Transverse colon (tissue), 3 donors: ENCODE results near the gene CACNA1I.

Experiments
- CTCF ChIP-seq, 5 experiments: fragments of 200-600 bp in 3 of 5; fragments of 450-650 bp in 2 of 5; sonication (generic) in 3 of 5; IDR thresholded peaks; 1 replicate in 2 of 5; 2 replicates in 3 of 5; pipeline ENCODE4 v1.5.1; 2016 to 2017; ENCODE audit warnings: antibody characterized with exemption in 5 of 5, inconsistent platforms in 3 of 5, mild to moderate bottlenecking in 2 of 5, moderate library complexity in 1 of 5
- EP300 ChIP-seq: sonication (generic); formaldehyde crosslinking; IDR thresholded peaks from one replicate; pipeline ENCODE4 v1.6.1; 2017; ENCODE audit warnings: antibody characterized with exemption, low read depth
- POLR2A ChIP-seq: fragments of 450-650 bp; IDR thresholded peaks from one replicate; pipeline ENCODE4 v1.6.1; 2016; ENCODE audit warnings: antibody characterized with exemption, mild to moderate bottlenecking, moderate library complexity

DNA sequence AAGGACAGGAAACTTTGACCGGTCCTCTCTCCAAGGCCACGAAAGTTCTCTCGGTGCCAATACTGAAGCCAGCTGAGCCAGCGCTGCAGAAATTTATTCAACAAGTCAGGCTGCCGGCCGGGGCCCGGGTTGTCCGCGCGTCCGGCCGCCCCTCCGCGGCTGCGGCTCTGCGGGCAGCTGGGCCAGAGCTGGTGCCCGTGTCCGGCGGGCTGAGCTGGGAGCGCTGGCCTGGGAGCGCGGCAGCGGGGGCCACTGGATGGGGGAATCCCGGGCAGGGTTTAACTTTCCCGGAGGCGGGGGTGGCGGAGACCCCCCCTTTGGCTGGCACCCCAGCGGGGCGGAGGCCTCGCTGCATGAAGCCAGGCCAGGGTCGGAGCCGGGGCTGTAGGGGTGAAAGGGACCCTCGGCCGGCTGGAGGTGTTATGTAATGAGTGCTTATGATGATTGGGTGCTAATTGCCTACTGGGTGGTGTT lies 12.3 kb upstream of the CACNA1I start:
- TF ChIP-seq POLR2A = no peak
- TF ChIP-seq EP300 = no peak
- no peak for TF ChIP-seq CTCF (IDR thresholded peaks at IDR 0.05)
